Dermis microvascular lymphatic vessel endothelial cell (primary cell): Measurements from ENCODE around the gene APEH. TPM values are rescaled to one million over a fixed set of nuclear protein-coding genes. Genes with fewer than 3 reads are reported as not detected.
"Not testable (repeated sequence)": the region's sequence is repeated elsewhere in the genome, so short reads cannot be mapped to it uniquely, and the experiment has no call there.

Experiments
- DNase-seq, 2 donors: peaks; one replicate each; pipeline versions ENCODE4 v3.0.0 to v3.0.0-alpha.2; 2010; ENCODE audit warnings: low read depth in 2 of 2
- total RNA-seq: library from RNA; depleted of rRNA; stranded (reverse); fragments of >200 nt; gene quantifications from 2 replicates; pipeline ENCODE4 v1.2.1, GENCODE V29; 2014

Gene APEH
- total RNA-seq, 1 donor from 2014 or later = 118 TPM

- DNase-seq = not testable (repeated sequence)
Measured at GRCh38 chr3:49689908-49690624, 15.9 kb downstream of the APEH start.

GRCh38 chr3:49690856-49691255, 16.7 kb downstream of the APEH start:
- not testable (repeated sequence) for DNase-seq

- not testable (repeated sequence) for DNase-seq
Measured at GRCh38 chr3:49691481-49691880, 17.3 kb downstream of the APEH start.

- not testable (repeated sequence) for DNase-seq
Measured at GRCh38 chr3:49694409-49695070, 20.4 kb downstream of the APEH start.

GRCh38 chr3:49695350-49696015, 21.3 kb downstream of the APEH start:
- DNase-seq = not testable (repeated sequence)

GRCh38 chr3:49699281-49699979, 25.3 kb downstream of the APEH start:
- DNase-seq = no peak

- DNase-seq = no peak
Measured at GRCh38 chr3:49700014-49700413, 25.9 kb downstream of the APEH start.

- DNase-seq = no peak
Measured at GRCh38 chr3:49700453-49701128, 26.4 kb downstream of the APEH start.

- peak in 1 of 2 donors; percentile 23 for DNase-seq
Measured at GRCh38 chr3:49701388-49702077, 27.4 kb downstream of the APEH start.

- no peak for DNase-seq
Measured at GRCh38 chr3:49702672-49703071, 28.5 kb downstream of the APEH start.

- DNase-seq = peak; percentile 56 to 75
Measured at GRCh38 chr3:49703443-49703927, 29.3 kb downstream of the APEH start.

- DNase-seq = peak in 1 of 2 donors; percentile 23
Measured at GRCh38 chr3:49703956-49704355, 29.8 kb downstream of the APEH start.

- no peak for DNase-seq
Measured at GRCh38 chr3:49704629-49705028, 30.5 kb downstream of the APEH start.

GRCh38 chr3:49705390-49705960, 31.3 kb downstream of the APEH start:
- no peak for DNase-seq

GRCh38 chr3:49706456-49707112, 32.4 kb downstream of the APEH start:
- DNase-seq = no peak

GRCh38 chr3:49707113-49707480, 32.9 kb downstream of the APEH start:
- DNase-seq = no peak

- no peak for DNase-seq
Measured at GRCh38 chr3:49709852-49710251, 35.7 kb downstream of the APEH start.

- no peak for DNase-seq
Measured at GRCh38 chr3:49711489-49711888, 37.3 kb downstream of the APEH start.

GRCh38 chr3:49712166-49712565, 38.0 kb downstream of the APEH start:
- DNase-seq = no peak
